HG02885 (cell line): ENCODE results near the gene PEAK3.
"Not testable (repeated sequence)": the region's sequence is repeated elsewhere in the genome, so short reads cannot be mapped to it uniquely, and the experiment has no call there.

ENCODE experiments used
- ATAC-seq: cut with Tn5 transposase; IDR thresholded peaks from one replicate; pipeline ENCODE4 v1.9.1; 2021; ENCODE audit warnings: mild to moderate bottlenecking; ENCODE audit not compliant: unreplicated experiment, poor library complexity

The PEAK3 gene

DNA sequence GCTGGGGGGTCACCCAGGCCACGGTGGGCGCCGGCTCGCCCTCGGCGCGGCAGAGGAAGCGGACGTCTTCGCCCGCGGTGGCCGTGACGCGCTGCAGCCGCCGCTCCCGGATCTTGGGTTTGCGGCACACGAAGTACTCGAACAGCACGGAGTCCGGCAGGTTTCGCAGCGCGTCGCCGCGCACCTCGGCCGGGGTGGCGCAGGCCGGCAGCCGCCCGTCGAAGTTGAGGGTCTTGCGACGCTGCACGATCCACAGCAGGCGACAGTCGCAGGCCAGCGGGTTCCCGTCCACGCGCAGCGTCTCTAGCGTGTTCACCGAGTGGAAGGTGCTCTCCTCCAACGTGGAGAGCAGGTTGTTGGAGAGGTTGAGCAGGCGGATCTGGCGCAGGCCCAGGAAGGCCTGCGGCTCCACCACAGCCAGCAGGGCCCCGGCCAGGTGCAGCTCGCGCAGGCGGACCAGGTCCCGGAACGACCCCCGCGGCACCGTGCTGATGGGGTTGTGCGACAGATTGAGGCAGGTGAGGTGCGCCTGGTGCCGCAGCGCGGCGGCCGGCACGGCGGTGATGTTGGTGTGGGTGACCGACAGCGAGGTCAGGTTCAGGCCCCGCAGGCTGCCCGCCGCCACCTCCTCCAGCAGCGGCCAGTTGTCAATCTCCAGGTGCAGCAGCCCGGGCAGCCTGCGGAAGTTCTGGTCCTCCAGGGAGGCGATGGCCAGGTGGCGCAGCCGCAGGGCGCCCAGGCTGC lies 8.6 kb upstream of the PEAK3 start:
- no peak for ATAC-seq

DNA sequence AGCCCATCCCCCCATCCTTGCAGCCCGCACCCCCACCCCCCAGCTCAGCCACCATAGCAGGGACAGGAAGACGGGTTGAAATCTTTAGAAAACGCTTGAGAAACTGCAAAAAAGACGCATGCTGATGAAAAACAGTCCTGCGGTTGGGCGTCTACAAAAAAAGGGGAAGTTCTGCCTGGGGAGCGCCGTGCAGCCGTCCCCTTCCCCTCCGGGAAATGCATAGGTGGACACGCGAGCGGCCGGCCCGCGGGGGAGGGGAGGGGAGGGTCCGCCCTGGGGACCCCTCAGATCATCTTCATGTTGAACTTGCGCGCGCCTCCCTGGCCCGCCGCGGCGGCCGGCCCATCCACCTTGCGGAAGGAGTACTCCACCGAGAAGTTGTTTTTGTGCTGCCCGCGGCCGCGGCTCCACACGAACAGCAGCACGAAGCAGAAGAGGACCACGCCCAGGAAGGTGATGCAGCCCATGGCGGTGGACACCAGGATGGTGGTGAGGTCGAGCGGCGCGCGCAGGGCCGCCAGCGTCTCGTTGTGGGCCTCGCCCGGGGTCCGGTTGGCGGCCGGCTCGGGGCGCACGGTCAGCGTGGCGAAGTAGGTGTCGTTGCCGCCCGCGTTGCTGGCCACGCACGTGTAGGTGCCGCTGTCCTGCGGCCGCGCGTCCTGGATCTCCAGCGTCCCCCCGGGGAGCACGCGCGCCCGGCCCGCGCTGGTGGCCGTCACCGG lies 7.9 kb upstream of the PEAK3 start:
- ATAC-seq, result no peak

GRCh38 chr19:2288818-2289713 lies 7.1 kb upstream of the PEAK3 start:
- no peak for ATAC-seq

DNA sequence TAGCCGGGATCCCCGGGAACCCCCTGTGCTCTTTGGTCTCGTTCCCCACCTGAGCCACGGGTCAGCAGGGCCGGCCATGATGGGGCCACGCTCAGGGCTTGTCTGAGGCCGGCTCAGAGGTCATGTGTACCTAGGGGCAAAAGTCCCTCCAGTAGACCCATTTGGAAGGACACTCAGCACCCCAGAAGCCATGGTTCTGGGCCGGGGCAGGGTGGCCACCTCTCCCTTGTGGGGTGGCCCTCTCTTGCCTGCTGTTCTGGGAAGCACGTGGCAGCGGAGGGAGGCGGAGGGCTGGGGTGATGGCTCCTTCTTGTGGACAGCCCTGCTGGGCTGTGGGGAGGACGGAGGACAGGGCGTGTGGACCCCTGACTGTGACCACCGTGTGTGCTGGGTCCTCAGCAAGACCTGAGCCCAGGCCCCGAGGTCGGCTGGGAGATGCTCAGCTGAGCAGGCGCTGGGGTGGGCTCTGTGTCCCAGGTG lies 6.4 kb upstream of the PEAK3 start:
- ATAC-seq, result no peak

- ATAC-seq, result no peak
Measured at GRCh38 chr19:2287585-2288337, 5.8 kb upstream of the PEAK3 start.

DNA sequence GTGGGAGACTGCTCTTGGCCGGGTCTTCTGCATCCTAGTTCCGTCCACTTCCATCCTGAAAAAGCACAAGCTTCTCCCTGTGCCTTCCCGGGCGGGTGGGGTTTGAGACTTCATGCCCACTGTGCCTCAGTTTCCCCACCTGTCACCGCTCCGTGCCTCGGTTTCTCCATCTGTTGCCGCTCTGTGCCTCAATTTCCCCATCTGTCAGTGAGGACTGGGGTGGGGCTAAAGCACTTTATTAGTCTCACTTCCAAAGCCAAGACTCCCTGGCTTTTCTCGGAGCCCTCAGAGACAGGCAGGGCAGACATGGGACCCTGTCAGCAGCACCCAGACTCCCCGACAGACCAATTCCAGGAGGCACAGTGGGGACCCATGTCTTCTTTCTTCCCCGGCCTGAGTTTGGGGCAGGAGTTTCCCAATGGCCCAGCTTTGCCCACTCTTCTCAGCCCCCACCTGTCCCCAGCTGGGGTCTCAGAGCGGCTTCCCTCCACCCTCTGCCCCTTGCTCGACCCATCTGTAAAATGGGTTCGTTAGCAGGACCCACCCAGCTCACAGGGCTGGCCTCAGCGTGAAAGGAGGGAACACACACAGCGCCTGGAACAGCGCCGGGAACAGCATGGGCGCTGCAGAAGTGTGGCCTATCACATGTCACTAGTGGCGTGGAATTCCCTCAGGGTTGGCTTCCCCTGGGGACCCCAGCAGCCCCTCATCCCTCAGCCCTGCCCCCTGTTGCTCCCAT lies 4.6 kb upstream of the PEAK3 start:
- no peak for ATAC-seq

DNA sequence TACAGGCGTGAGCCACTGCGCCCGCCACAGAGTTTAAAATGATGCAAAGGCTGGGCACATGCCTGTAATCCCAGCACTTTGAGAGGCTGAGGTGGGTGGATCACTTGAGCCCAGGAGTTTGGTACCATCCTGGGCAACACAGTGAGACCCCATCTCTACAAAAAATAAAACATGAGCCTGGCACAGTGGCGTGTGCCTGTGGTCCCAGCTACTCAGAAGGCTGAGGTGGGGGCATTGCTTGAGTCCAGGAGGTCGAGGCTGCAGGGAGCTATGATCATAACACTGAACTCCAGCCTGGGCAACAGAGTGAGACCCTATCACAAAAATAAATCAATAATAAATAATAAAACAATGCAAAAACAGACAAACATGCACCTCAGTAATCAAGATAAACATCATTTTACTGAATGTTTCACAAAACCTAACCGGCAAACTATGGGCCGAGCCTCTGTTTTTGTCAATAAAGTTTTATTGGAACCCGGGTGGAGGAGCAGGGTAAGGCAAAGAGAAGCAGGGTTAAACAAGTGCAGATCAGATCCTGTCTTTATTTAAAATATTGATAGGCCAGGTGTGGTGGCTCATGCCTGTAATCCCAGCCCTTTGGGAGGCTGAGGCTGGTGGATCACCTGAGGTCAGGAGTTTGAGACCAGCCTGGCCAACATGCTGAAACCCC lies 2.0 kb upstream of the PEAK3 start:
- no peak for ATAC-seq

GRCh38 chr19:2282862-2283237 lies 875 bp upstream of the PEAK3 start:
- no peak for ATAC-seq

- ATAC-seq, result not testable (repeated sequence)
Measured at GRCh38 chr19:2281265-2282061, 512 bp downstream of the PEAK3 start.

DNA sequence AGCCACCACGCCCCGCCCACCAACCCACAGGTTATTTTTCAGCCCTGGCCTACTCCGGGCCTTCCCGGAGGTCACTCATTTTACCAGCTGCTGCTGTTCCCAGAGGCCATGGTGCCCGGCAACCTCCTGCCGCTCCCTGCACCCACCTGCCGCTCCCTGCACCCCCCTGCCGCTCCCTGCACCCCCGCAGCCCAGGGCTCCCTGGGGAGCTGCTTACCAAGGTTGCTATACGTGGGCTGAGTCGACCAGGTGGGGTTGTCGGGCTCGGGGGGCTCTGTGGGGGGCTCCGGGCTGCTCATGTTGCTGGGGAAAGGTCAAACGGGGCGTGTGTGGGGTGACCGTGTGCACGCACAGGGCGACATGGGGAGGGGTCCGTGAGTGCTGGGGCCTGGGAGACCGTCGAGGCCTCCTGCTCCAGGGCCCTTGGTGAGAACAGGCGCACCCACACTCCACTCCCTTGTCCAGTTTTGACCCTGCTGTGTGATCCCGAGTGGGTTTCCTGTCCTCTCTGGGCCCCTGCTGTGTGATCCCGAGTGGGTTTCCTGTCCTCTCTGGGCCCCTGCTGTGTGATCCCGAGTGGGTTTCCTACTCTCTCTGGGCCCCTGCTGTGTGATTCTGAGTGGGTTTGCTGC lies 1.2 kb downstream of the PEAK3 start:
- no peak for ATAC-seq

- ATAC-seq, result no peak
Measured at GRCh38 chr19:2278459-2279158, 3.4 kb downstream of the PEAK3 start.

DNA sequence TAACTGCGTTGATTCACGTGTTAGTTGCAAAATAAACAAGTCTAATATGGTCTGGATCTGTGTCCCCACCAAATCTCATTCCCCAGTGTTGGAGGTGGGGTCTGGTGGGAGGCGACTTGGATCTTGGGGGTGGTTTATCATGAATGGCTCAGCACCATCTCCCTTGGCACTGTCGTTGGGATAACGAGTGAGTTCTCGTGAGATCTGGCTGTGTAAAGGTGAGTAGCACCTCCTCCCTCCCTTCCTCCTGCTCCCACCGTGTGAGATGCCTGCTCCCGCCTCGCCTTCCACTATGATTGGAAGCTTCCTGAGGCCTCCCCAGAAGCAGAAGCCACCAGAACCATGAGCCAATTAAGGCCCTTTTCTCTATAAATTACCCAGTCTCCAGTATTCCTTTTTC lies 4.8 kb downstream of the PEAK3 start:
- no peak for ATAC-seq

GRCh38 chr19:2276429-2276986 lies 5.5 kb downstream of the PEAK3 start:
- no peak for ATAC-seq

DNA sequence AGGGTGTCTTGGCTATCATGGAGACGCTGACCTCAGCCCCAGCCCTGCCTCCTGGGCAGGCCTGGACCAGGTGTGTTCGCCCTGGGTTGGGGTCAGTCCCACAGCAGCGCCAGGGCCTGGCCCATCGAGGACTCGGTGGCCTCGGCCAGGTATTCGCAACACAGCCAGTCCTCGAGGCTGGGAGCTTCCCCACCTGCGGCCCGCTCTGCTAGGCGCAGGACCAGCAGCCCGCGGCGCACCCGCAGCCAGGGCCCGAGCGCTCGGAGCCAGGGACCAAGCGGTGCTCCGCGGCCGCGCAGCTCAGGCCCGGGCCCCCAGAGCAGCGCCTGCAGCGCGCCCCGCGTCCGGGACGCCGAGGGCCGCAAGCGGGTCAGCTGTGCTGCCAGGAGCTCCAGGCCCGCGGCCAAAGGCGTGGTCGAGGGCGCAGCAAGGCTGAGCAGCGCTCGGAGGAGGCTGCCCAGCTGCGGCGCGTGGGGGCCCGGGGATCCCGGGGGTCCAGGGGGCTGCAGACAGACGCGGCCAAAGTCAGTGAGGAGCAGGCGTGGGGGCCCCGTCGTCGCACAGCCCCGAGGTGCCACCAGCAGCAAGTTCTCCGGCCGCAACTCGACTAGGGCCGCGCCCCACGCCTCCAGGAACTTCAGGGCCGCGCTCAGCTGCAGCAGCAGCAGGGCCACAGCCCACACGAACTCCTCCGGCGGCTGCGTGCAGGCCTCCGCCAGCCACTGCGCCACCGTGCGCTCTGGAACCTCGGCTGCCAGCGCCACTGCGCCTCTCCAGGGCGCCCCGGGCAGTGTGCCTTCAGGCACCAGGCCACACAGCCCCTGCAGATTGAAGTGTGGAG lies 6.2 kb downstream of the PEAK3 start:
- ATAC-seq, result no peak

DNA sequence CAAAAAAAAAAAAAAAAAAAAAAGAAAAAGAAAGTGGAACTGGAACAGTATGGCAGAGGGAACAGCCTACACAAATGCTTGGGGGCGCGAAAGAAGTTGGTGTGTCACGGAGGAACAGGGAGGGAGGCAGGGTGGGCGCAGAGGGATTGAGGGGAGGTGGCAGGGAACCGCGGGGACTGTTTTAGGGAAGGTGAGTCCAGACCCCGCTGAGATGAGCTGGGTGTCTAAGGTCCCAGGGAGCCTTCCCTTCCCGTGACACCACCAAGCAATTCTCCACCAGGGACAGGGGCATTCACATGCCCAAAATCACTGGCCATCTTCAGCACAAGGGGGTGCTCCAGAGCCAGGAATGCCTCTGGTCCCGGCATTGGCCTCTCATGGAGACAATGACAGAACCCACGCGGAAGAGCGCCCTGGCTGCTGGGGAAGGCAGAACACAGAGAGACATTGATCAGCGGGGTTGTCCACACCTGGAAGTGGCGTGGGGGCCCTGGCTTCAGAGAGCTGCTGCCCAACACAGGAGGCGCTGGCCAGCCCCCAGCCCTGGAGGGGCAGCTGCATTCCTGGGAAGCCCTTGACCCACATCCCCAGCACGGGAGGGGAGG lies 6.9 kb downstream of the PEAK3 start:
- ATAC-seq, result no peak
